ENCODE measurements around the gene SORCS2.

DNA sequence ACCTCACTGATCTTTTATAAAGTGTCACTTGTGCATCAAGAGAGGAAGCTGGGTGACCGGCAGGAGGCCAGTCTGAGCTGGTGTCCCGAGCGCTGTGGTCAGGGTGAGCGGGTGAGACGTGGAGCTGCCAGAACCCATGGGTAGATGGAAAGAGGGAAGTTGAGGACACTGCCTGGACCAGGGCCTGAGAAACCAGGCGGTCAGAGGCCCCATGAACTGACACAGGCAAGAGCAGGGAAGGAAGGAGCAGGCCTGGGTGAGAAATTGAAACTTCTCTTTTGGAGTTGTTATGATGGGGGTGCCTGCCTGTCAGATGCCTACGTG, 554.7 kb downstream of the SORCS2 start:
- TF ChIP-seq EZH2 (IDR thresholded peaks at IDR 0.05; ENCODE audit: insufficient read depth, poor library complexity, severe bottlenecking) (no peak), EZH2phosphoT487 (IDR thresholded peaks at IDR 0.05; ENCODE audit: insufficient read depth, low read depth) (no peak)

All from GM23248 (cell line).